Measurements from ENCODE around the gene TADA2B. TPM values are rescaled to one million over a fixed set of nuclear protein-coding genes. Genes with fewer than 3 reads are reported as not detected.

The TADA2B gene
- total and polyA plus RNA-seq, 9 of the 15 experiments (the other 6 are each of a cell fraction or from before 2014, with no cell fraction given): 0.55 to 12.2 (median 7.5) TPM

GRCh38 chr4:7015383-7016035, 27.7 kb upstream of the TADA2B start (continued):
- TF ChIP-seq MAZ (CRISPR knock-in tag; conservative IDR thresholded peaks at IDR 0.05 in 1 of 2, IDR thresholded peaks at IDR 0.05 in 1 of 2): no peak
- TF ChIP-seq ZBTB12 (CRISPR knock-in tag; IDR thresholded peaks at IDR 0.05): no peak
- peak; percentile 55; the same call in 1 of the 2 replicates for TF ChIP-seq BHLHE40 (IDR thresholded peaks at IDR 0.05; ENCODE audit: low read length)
- TF ChIP-seq, protein P1, sequence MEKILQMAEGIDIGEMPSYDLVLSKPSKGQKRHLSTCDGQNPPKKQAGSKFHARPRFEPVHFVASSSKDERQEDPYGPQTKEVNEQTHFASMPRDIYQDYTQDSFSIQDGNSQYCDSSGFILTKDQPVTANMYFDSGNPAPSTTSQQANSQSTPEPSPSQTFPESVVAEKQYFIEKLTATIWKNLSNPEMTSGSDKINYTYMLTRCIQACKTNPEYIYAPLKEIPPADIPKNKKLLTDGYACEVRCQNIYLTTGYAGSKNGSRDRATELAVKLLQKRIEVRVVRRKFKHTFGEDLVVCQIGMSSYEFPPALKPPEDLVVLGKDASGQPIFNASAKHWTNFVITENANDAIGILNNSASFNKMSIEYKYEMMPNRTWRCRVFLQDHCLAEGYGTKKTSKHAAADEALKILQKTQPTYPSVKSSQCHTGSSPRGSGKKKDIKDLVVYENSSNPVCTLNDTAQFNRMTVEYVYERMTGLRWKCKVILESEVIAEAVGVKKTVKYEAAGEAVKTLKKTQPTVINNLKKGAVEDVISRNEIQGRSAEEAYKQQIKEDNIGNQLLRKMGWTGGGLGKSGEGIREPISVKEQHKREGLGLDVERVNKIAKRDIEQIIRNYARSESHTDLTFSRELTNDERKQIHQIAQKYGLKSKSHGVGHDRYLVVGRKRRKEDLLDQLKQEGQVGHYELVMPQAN (IDR thresholded peaks at IDR 0.05; ENCODE audit: borderline replicate concordance): no peak

GRCh38 chr4:7016086-7016485, 27.1 kb upstream of the TADA2B start:
- in situ Hi-C loops (cut with MboI): no loop called here
- POLR2A ChIA-PET: interaction anchor here (0.8 to 1.2 kb wide), 2 partner anchors 10 to 15 kb away, joined by 4 read pairs; no protein-coding TSS in a partner anchor

More at GRCh38 chr4:7016086-7016485, 27.1 kb upstream of the TADA2B start:
- Histone ChIP-seq H3K36me3 (ENCODE audit: control insufficient read depth, insufficient read depth, low read length) (peaks cover 93% of the 10 kb centered on the region), H3K4me3 (no peak overlapping the region), H3K4me1 (replicated peaks in 1 of 2; ENCODE audit: control insufficient read depth in 2 of 2, insufficient read depth in 2 of 2, low read length in 2 of 2) (peaks cover 13 to 25% of the 10 kb centered on the region in 2 experiments; a peak in 4 of 5 replicates), H3K9me1 (ENCODE audit: control insufficient read depth, insufficient read depth, low read length) (peaks cover 11% of the 10 kb centered on the region), H3K79me2 (ENCODE audit: control insufficient read depth, insufficient read depth, low read length) (0 out of 3 replicates have a peak, but pooled peaks cover 3% of the 10 kb centered on the region), H3K4me2 (ENCODE audit: insufficient read depth, low read length) (no peak overlapping the region), H4K20me1 (replicated peaks; ENCODE audit: control insufficient read depth, insufficient read depth, low read length) (0 out of 2 replicates have a peak, but pooled peaks cover 3% of the 10 kb centered on the region), H2AFZ (ENCODE audit: low read depth, low read length) (no peak overlapping the region), H3K9ac (ENCODE audit: insufficient read depth in 1 of 2, low read depth in 2 of 2, low read length in 2 of 2) (peak overlapping the region in 1 of 2 experiments; percentile 68; a peak in 2 of 4 replicates), H3K9me3 (replicated peaks; ENCODE audit: control insufficient read depth, insufficient read depth, low read depth, low read length) (no peaks in the 10 kb centered on the region), H3K27me3 (ENCODE audit: control insufficient read depth in 2 of 2, insufficient read depth in 2 of 2, low read length in 2 of 2) (no peaks in the 10 kb centered on the region), H3K27ac (ENCODE audit: extremely low read depth, low read depth, low read length) (no peak overlapping the region)
- BruUV-seq (replicated peaks): no TSS peak
- intact Hi-C loops (cut with micrococcal nuclease): no loop called here
- no peak for FAIRE-seq
- CTCF ChIA-PET (ENCODE audit: low intra/inter-chr PET ratio): no interaction called here
- WGBS (ENCODE audit: insufficient coverage, low coverage, missing lambda C conversion rate): 86% methylated on average over 10 of the region's 11 CpGs
- no peak for DNase-seq (ENCODE audit: extremely low read depth in 1 of 4, low spot score in 3 of 4)
- no peak; the same call in 2 of the 3 replicates for ATAC-seq
- TF ChIP-seq BCL6 (CRISPR knock-in tag; IDR thresholded peaks at IDR 0.05) (no peak), NR0B1 (IDR thresholded peaks at IDR 0.05; ENCODE audit: partially characterized antibody) (no peak), SRSF7 (optimal IDR thresholded peaks at IDR 0.05; ENCODE audit: low read depth, low read length) (no peak)

All from K562 (cell line).